Muscle layer of colon (tissue), 2 donors: ENCODE data around the gene PSMB1.

Experiments used
- H3K27ac ChIP-seq: one replicate; pipeline ENCODE4 v1.7.0; 2013; ENCODE audit warnings: low read depth, mild to moderate bottlenecking, low read length, moderate library complexity
- H3K27me3 ChIP-seq, 2 donors: one replicate each; pipeline ENCODE4 v1.7.0; 2013; ENCODE audit warnings: low read length in 2 of 2, mild to moderate bottlenecking in 2 of 2; ENCODE audit not compliant: insufficient read depth in 2 of 2, control insufficient read depth in 1 of 2
- H3K36me3 ChIP-seq: one replicate; pipeline ENCODE4 v1.7.0; 2013; ENCODE audit warnings: mild to moderate bottlenecking, low read length; ENCODE audit not compliant: insufficient read depth
- H3K4me1 ChIP-seq: one replicate; pipeline ENCODE4 v1.7.0; 2013; ENCODE audit warnings: mild to moderate bottlenecking, low read length; ENCODE audit not compliant: insufficient read depth
- H3K4me3 ChIP-seq, 2 donors: one replicate each; pipeline ENCODE4 v1.7.0; 2013; ENCODE audit warnings: low read length in 2 of 2, low read depth in 1 of 2, mild to moderate bottlenecking in 1 of 2, moderate library complexity in 1 of 2
- H3K9ac ChIP-seq: one replicate; pipeline ENCODE4 v1.7.0; 2013; ENCODE audit warnings: low read length
- H3K9me3 ChIP-seq: one replicate; pipeline ENCODE4 v1.7.0; 2013; ENCODE audit warnings: mild to moderate bottlenecking, low read length
- donor health status: abdominal sarcoma.
- donor health status: Adenocarcinoma of cecum.

PSMB1 gene

DNA sequence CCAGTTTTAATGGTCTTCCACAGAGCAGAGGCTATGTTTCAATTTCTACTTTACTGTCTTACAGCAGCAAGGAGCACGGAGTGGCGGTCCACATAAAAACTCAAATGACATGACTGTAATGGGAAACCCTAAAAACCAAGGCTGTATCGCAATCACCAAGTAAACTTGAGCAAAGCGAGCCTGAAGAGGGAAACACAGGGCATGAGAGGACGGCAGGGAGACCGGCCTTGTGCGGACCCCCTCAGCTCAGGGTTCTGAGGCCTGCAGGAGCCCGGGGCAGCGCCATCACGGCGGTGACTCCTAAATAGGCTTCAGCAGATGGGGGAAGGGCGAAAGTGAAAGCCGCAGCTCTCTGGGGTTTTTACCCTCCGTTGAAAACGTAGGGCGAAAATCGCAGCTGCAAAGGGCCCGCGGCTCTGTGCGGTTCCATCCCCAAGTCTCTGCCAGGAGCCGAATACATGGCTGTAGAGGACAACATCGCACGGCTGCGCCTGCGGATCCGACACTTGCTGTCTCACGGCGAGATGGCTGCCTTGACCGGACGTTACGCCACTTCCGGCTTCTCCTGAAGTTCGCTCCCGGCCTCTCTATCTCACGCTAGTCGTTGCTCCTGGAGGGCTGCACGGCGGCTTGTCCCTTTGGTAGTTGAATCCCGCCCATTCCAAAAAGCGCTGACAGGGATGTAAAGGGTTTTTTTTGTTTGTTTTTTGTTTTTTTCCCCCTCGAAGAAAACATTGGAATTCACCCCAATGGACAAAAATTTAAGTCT, at the start of gene PSMB1:
TSS of gene PSMB1 (minus strand) at position 543 of the 769 bp plus-strand sequence. CDS start at position 478, 65 bp downstream.
- Histone ChIP-seq H3K9ac (peak within 1 kb of the TSS; percentile 97), H3K4me3 (peak within 1 kb of the TSS; percentile 83 to 94), H3K36me3 (peaks cover 14% of the 10 kb centered on the region), H3K27me3 (no peaks in the 10 kb centered on the region), H3K4me1 (peaks cover 37% of the 10 kb centered on the region), H3K9me3 (no peaks in the 10 kb centered on the region), H3K27ac (peak within 1 kb of the TSS; percentile 89)

DNA sequence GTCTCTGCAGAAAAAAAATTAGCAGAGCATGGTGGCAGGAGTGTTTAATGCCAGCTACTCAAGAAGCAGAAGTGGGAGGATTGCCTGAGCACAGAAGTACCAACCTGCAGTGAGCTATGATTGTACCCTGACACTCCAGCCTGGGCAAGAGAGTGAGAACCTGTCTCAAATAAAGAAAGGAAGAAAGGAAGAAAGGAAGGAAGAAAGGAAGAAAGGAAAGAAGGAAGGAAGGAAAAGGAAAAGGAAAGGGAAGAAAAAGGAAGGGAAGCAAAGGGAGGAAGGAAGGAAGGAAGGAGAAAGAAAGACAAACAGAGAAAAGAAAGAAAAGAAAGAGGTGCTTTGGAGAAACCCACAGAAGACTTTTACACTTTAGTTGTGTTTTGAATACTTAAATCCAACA, 44.2 kb upstream of the PSMB1 start:
- no peaks in the 10 kb centered on the region for H3K4me1 ChIP-seq
- H3K36me3 ChIP-seq: no peaks in the 10 kb centered on the region
- no peak overlapping the region for H3K9ac ChIP-seq
- no peaks in the 10 kb centered on the region for H3K27me3 ChIP-seq
- H3K27ac ChIP-seq: no peak overlapping the region
- H3K9me3 ChIP-seq: no peaks in the 10 kb centered on the region
- H3K4me3 ChIP-seq: no peak overlapping the region

DNA sequence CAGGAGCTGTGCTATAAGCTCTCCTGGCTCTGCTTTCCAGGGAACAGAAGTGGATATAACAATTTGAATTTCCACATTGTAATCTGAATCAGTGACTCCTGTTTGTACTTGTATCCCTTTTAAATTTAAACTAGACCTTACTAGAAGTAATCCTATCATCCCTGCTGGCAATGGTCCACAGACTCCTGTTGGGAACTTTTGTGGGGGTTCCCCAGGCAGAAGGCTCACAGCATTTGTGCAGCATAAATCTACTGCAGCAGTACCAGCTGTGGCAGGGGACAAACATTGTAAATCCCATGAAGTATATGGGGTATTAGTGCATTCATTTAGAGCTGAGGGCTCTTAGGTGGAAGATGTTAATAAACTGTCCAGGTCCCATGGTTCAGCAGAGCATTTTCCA, 43.3 kb upstream of the PSMB1 start:
- H3K4me3 ChIP-seq: no peak overlapping the region
- H3K27me3 ChIP-seq: no peaks in the 10 kb centered on the region
- H3K36me3 ChIP-seq: no peaks in the 10 kb centered on the region
- no peak overlapping the region for H3K27ac ChIP-seq
- no peak overlapping the region for H3K9ac ChIP-seq
- no peaks in the 10 kb centered on the region for H3K4me1 ChIP-seq
- H3K9me3 ChIP-seq: no peaks in the 10 kb centered on the region

DNA sequence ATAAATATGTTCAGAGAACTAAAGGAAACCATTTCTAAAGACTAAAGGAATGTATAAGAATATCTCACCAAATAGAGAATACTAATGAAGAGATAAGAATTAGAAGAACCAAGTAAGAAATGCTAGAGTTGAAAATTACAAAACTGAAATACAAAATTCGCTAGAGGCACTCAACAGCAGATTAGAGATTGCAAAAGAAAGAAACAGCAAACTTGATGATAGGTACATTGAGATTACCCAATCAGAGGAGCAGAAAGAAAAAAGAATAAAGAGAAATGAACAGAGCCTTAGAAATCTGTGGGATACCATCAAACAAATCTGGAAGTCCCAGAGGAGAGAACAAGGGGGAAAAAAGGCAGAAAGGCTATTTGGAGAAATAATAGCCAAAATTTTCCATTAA, 37.6 kb upstream of the PSMB1 start:
- no peak overlapping the region for H3K27ac ChIP-seq
- no peak overlapping the region for H3K9ac ChIP-seq
- H3K27me3 ChIP-seq: no peaks in the 10 kb centered on the region
- no peaks in the 10 kb centered on the region for H3K36me3 ChIP-seq
- H3K4me3 ChIP-seq: no peak overlapping the region
- no peaks in the 10 kb centered on the region for H3K4me1 ChIP-seq
- no peaks in the 10 kb centered on the region for H3K9me3 ChIP-seq

DNA sequence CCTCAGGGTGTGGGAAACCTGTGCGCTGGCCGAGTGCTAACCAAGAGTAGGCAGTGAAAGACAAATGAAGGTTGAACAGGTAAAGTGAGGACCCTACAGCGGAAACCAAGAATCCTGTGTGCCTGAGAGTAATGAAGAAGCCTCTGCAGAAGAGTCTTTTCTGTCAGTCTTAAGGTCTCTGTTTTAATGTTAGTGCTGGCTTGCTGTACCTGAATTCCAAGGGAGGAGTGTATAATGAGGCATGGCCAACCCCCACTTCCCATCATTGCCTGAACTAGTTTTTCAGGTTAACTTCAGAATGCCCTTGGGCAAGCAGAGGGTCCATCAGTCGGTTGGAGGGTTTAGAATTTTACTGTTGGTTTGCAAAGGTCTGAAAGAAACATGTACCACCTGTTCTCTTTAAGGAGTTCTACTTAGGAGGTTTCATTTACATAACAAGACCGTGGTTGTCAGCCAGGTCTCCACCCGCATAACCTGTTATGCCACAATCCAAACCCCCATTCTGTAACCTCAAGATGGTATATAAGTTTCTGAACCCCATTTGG, 31.9 kb upstream of the PSMB1 start:
- H3K27me3 ChIP-seq: no peaks in the 10 kb centered on the region
- no peaks in the 10 kb centered on the region for H3K9me3 ChIP-seq
- peaks cover 12% of the 10 kb centered on the region for H3K4me1 ChIP-seq
- H3K36me3 ChIP-seq: peaks cover 16% of the 10 kb centered on the region
- H3K9ac ChIP-seq: peak overlapping the region; percentile 49
- peak overlapping the region; percentile 87 for H3K27ac ChIP-seq
- peak overlapping the region; percentile 76 to 81 for H3K4me3 ChIP-seq

DNA sequence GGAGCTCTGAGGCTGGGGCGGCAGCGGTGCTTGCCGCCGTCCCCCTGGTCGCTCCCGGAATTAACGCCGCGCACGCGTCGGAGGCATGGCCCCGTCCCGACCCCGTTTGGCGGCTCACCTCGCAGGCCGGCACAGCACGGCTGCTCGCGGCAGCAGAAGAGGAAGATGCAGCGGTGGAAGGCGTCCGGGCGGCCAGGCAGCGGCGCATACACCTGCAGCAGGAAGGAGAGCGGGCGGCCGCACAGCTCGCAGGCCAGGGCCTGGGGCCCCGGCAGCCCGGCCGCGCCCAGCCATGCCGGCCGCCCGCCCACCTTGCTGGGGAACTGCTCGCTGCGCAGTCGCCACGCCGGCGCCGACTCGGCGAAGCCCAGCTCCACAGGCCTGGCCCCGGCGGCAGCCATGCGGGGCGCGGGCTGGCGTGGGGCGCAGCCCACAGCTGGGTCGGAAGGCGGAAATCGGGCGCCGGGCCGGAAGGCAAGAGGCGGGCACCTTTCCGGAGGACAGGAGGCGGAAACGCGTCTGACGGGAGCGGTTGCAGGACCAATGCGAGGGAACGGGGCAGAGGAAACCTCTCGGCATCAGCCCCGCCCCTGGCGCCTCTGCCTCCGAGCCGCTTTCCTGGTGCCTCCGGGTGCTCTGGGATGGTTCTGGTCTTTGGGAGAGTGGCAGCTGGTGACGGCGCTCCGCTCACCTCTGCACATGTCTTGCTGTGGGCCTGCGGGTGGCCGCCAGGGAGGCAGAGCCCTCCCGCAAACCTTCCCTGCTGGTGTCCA, 31.3 kb upstream of the PSMB1 start, which contains the start of gene PDCD2:
TSS of gene PDCD2 (minus strand) at position 457 of the 773 bp plus-strand sequence. CDS start at position 401, 56 bp downstream.
- Histone ChIP-seq H3K36me3 (peaks cover 16% of the 10 kb centered on the region), H3K9me3 (no peaks in the 10 kb centered on the region), H3K4me3 (peak within 1 kb of the TSS; percentile 76 to 81), H3K9ac (peak within 1 kb of the TSS; percentile 56), H3K4me1 (peaks cover 12% of the 10 kb centered on the region), H3K27ac (peak within 1 kb of the TSS; percentile 87), H3K27me3 (no peaks in the 10 kb centered on the region)

DNA sequence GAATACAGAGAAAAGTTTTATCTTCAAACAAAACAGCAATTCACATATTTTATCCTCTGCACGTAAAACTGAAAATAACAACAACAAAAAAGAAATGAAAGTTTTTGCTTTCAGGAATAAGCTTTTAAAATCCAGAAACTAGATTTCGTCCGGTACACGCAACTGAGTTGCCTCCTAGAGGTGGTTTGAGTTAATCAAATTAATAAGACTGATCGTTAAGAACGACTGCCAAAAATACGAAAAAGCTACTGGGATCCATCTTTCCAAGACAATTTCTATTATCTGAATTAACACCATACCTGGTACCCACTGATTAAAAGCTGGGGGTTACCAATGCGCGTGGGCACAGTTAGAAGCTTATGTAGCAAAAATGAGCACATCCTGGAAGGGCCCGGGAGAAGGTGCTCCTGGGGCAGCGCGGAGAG, 30.7 kb upstream of the PSMB1 start:
- Histone ChIP-seq H3K4me1 (peaks cover 12% of the 10 kb centered on the region), H3K9me3 (no peaks in the 10 kb centered on the region), H3K27ac (peak overlapping the region; percentile 87), H3K27me3 (no peaks in the 10 kb centered on the region), H3K4me3 (peak overlapping the region; percentile 76 to 81), H3K9ac (peak overlapping the region; percentile 56), H3K36me3 (peaks cover 22% of the 10 kb centered on the region)

DNA sequence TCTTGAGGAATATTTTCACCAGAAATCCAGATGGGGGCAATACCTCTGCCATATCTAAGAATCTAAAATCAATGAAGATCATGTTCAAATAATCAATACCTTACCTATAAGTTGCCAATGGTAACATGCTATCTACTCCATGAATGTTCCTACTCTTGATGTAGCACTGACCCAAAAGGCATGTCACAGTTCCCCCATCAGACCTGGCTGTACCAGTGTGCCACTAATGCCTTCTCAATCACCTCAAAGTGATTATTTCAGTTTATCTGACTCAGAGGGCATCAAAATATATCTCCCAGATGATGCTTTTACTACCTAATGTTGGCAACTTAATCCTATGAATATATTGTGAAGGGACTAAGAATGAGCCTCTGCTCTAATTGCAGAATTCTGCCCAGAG, 25.8 kb upstream of the PSMB1 start:
- H3K4me1 ChIP-seq: peaks cover 5% of the 10 kb centered on the region
- H3K9ac ChIP-seq: no peak overlapping the region
- H3K27me3 ChIP-seq: no peaks in the 10 kb centered on the region
- no peak overlapping the region for H3K27ac ChIP-seq
- peaks cover 51% of the 10 kb centered on the region for H3K36me3 ChIP-seq
- H3K9me3 ChIP-seq: no peaks in the 10 kb centered on the region
- no peak overlapping the region for H3K4me3 ChIP-seq

DNA sequence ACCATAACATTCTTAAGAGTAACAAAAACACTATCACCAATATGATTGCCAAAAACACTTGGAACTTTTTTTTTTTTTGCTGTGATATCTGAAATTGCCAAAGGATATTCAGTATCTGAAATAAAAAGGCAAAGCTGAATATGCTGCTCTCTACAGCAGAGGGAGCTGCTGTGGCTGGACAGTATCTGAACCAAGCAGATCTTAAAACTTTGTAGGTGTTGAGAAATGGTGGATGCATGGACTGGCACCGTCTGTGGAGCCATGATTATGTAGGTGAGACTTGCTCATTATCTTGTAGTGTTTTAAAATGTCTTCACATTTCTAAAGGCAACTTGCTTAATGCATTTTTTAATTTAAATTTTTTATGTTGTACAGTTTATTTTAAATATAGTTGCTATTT, 22.1 kb upstream of the PSMB1 start:
- Histone ChIP-seq H3K4me3 (no peak overlapping the region), H3K9me3 (no peaks in the 10 kb centered on the region), H3K36me3 (peaks cover 67% of the 10 kb centered on the region), H3K4me1 (no peaks in the 10 kb centered on the region), H3K9ac (no peak overlapping the region), H3K27me3 (no peaks in the 10 kb centered on the region), H3K27ac (no peak overlapping the region)

DNA sequence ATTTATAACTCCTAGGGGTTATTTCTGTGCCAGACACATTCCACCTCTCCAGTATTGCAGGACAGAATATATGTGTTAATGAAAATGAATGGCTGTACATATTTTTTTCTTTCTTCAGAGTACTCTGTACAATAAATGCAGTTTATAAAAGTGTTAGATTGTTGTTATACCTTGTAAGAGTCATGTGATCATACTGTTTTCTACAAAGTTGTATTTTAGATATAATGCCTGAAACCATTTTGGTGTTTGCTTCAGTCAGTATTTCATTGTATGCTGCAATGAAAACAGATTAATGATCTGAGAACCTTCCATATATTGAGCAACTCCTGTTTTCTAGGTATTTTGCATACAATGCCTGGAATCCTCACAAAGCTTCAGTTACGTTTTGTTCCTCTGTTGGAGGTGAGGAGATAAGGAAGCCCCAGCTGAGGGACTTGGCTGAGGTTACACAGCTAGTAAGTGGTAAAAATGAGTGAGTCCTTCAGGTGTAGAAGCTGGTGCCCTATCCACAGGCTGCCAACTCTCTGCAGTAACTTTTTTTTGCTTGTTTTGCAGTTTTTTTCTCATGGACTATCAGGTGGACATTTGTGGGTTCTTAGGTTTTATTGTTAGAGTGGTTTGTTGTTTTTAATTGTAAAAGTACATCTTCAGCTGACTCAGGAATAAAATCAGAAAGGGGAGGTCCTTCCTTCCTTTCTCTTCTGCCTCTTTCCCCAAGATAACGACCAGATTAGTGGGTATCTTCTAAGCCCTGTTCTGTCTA, 19.8 kb upstream of the PSMB1 start:
- peaks cover 69% of the 10 kb centered on the region for H3K36me3 ChIP-seq
- H3K9ac ChIP-seq: no peak overlapping the region
- H3K9me3 ChIP-seq: no peaks in the 10 kb centered on the region
- H3K27ac ChIP-seq: no peak overlapping the region
- H3K4me3 ChIP-seq: no peak overlapping the region
- no peaks in the 10 kb centered on the region for H3K4me1 ChIP-seq
- no peaks in the 10 kb centered on the region for H3K27me3 ChIP-seq
